ENCODE measurements around the gene CXorf58. TPM values are rescaled to one million over a fixed set of nuclear protein-coding genes. Genes with fewer than 3 reads are reported as not detected.
A peak's percentile ranks its signal among the peaks of the same experiment; 100 is the strongest.

CXorf58 gene
- total RNA-seq, 1 experiment from 2014 or later: not detected

GRCh38 chrX:23896981-23897380 lies 10.8 kb upstream of the CXorf58 start:
- in situ Hi-C loops (cut with HindIII; ENCODE audit: low sequenced_read_pairs): no loop called here
- DNase-seq (ENCODE audit: low spot score): no peak

GRCh38 chrX:23898412-23898959 lies 9.3 kb upstream of the CXorf58 start:
- in situ Hi-C loops (cut with HindIII; ENCODE audit: low sequenced_read_pairs): no loop called here
- no peak for DNase-seq (ENCODE audit: low spot score)

- in situ Hi-C loops (cut with HindIII; ENCODE audit: low sequenced_read_pairs): no loop called here
- no peak for DNase-seq (ENCODE audit: low spot score)
Measured at GRCh38 chrX:23900220-23900797, 7.5 kb upstream of the CXorf58 start.

GRCh38 chrX:23901060-23901459 lies 6.7 kb upstream of the CXorf58 start:
- no peak for DNase-seq (ENCODE audit: low spot score)
- in situ Hi-C loops (cut with HindIII; ENCODE audit: low sequenced_read_pairs): no loop called here

- in situ Hi-C loops (cut with HindIII; ENCODE audit: low sequenced_read_pairs): no loop called here
- DNase-seq (ENCODE audit: low spot score): peak; percentile 52
Measured at GRCh38 chrX:23901805-23902204, 6.0 kb upstream of the CXorf58 start.

GRCh38 chrX:23902419-23902818 lies 5.4 kb upstream of the CXorf58 start:
- in situ Hi-C loops (cut with HindIII; ENCODE audit: low sequenced_read_pairs): no loop called here
- peak; percentile 72 for DNase-seq (ENCODE audit: low spot score)

GRCh38 chrX:23904096-23904495 lies 3.7 kb upstream of the CXorf58 start:
- DNase-seq (ENCODE audit: low spot score): no peak
- in situ Hi-C loops (cut with HindIII; ENCODE audit: low sequenced_read_pairs): no loop called here

- in situ Hi-C loops (cut with HindIII; ENCODE audit: low sequenced_read_pairs): no loop called here
- no peak for DNase-seq (ENCODE audit: low spot score)
Measured at GRCh38 chrX:23907111-23907497, 702 bp upstream of the CXorf58 start.

GRCh38 chrX:23908219-23909004 lies 606 bp downstream of the CXorf58 start:
- in situ Hi-C loops (cut with HindIII; ENCODE audit: low sequenced_read_pairs): no loop called here
- DNase-seq (ENCODE audit: low spot score): no peak

GRCh38 chrX:23911126-23911835 lies 3.5 kb downstream of the CXorf58 start:
- in situ Hi-C loops (cut with HindIII; ENCODE audit: low sequenced_read_pairs): no loop called here
- no peak for DNase-seq (ENCODE audit: low spot score)

- in situ Hi-C loops (cut with HindIII; ENCODE audit: low sequenced_read_pairs): no loop called here
- DNase-seq (ENCODE audit: low spot score): no peak
Measured at GRCh38 chrX:23919148-23919547, 11.3 kb downstream of the CXorf58 start.

GRCh38 chrX:23919706-23920320 lies 12.0 kb downstream of the CXorf58 start:
- DNase-seq (ENCODE audit: low spot score): no peak
- in situ Hi-C loops (cut with HindIII; ENCODE audit: low sequenced_read_pairs): no loop called here

GRCh38 chrX:23926015-23926414 lies 18.2 kb downstream of the CXorf58 start:
- in situ Hi-C loops (cut with HindIII; ENCODE audit: low sequenced_read_pairs): no loop called here
- DNase-seq (ENCODE audit: low spot score): no peak

GRCh38 chrX:23930894-23931604 lies 23.2 kb downstream of the CXorf58 start:
- no peak for DNase-seq (ENCODE audit: low spot score)

GRCh38 chrX:23932046-23932445 lies 24.2 kb downstream of the CXorf58 start:
- no peak for DNase-seq (ENCODE audit: low spot score)
- in situ Hi-C loops (cut with HindIII; ENCODE audit: low sequenced_read_pairs): no loop called here

More at GRCh38 chrX:23930894-23931604, 23.2 kb downstream of the CXorf58 start:
- in situ Hi-C loops (cut with HindIII; ENCODE audit: low sequenced_read_pairs): no loop called here

- no peak for DNase-seq (ENCODE audit: low spot score)
- in situ Hi-C loops (cut with HindIII; ENCODE audit: low sequenced_read_pairs): no loop called here
Measured at GRCh38 chrX:23935106-23935505, 27.3 kb downstream of the CXorf58 start.

- DNase-seq (ENCODE audit: low spot score): no peak
- in situ Hi-C loops (cut with HindIII; ENCODE audit: low sequenced_read_pairs): no loop called here
Measured at GRCh38 chrX:23936180-23936579, 28.4 kb downstream of the CXorf58 start.

GRCh38 chrX:23937100-23937499 lies 29.3 kb downstream of the CXorf58 start:
- DNase-seq (ENCODE audit: low spot score): no peak
- in situ Hi-C loops (cut with HindIII; ENCODE audit: low sequenced_read_pairs): no loop called here

- in situ Hi-C loops (cut with HindIII; ENCODE audit: low sequenced_read_pairs): no loop called here
- DNase-seq (ENCODE audit: low spot score): no peak
Measured at GRCh38 chrX:23938690-23939089, 30.9 kb downstream of the CXorf58 start.

Data from G401 (cell line).